Lower lobe of right lung (tissue), 2 donors: ENCODE measurements around the gene G3BP1. TPM values are rescaled to one million over a fixed set of nuclear protein-coding genes. Genes with fewer than 3 reads are reported as not detected.

Source experiments
- ATAC-seq, 2 donors: fragments of 200-7000 bp; cut with Tn5 transposase; one replicate each; pipeline ENCODE4 v1.9.1; 2020 to 2022; ENCODE audit warnings: mild to moderate bottlenecking in 2 of 2, moderate library complexity in 2 of 2
- DNase-seq: peaks from one replicate; pipeline ENCODE4 v3.0.0-alpha.2; 2020
- H3K27ac ChIP-seq: fragments of 200-600 bp; one replicate; pipeline ENCODE4 v1.8.0; 2022
- H3K27me3 ChIP-seq: fragments of 200-600 bp; one replicate; pipeline ENCODE4 v1.8.0; 2022; ENCODE audit warnings: low read depth
- H3K36me3 ChIP-seq: fragments of 200-600 bp; one replicate; pipeline ENCODE4 v1.8.0; 2022; ENCODE audit warnings: mild to moderate bottlenecking
- H3K4me1 ChIP-seq: fragments of 200-600 bp; one replicate; pipeline ENCODE4 v1.8.0; 2022
- H3K4me3 ChIP-seq: fragments of 200-600 bp; one replicate; pipeline ENCODE4 v1.8.0; 2022; ENCODE audit warnings: mild to moderate bottlenecking
- H3K9me3 ChIP-seq: fragments of 200-600 bp; one replicate; pipeline ENCODE4 v1.8.0; 2022
- CTCF ChIP-seq: fragments of 200-600 bp; IDR thresholded peaks from one replicate; pipeline ENCODE4 v1.8.0; 2022; ENCODE audit warnings: antibody characterized with exemption, mild to moderate bottlenecking
- intact Hi-C: fragments of 100-400 bp; cut with DNase I; formaldehyde crosslinking; loops from one replicate; pipeline ENCODE4 v1.11.0; 2022
- total RNA-seq: library from RNA; stranded (reverse); fragmentation: NEBNext Ultra II Directional; extraction: Animal tissue kit (Norgen Biotek cat#: 25700); gene quantifications from one replicate; pipeline ENCODE4 v1.2.1, GENCODE V29; 2021
- donor health status: DM: no; HTN: yes; CAD: no; lungs with severe emphysema.

G3BP1 gene
- total RNA-seq, 1 donor from 2014 or later, result 148 TPM

GRCh38 chr5:151786468-151786867 is 14.7 kb downstream of the G3BP1 start:
- intact Hi-C loops, result no loop called here
- peaks cover 47% of the 10 kb centered on the region for H3K36me3 ChIP-seq
- no peak for ATAC-seq

GRCh38 chr5:151787817-151788216 is 16.1 kb downstream of the G3BP1 start:
- Histone ChIP-seq H3K27ac (no peak overlapping the region), H3K4me3 (no peak overlapping the region), H3K9me3 (no peaks in the 10 kb centered on the region), H3K36me3 (peaks cover 61% of the 10 kb centered on the region), H3K4me1 (peaks cover 29% of the 10 kb centered on the region), H3K27me3 (no peaks in the 10 kb centered on the region)
- TF ChIP-seq CTCF, result no peak
- DNase-seq (no peak), ATAC-seq (no peak)
- intact Hi-C loops, result no loop called here

More at GRCh38 chr5:151786468-151786867, 14.7 kb downstream of the G3BP1 start:
- no peak overlapping the region for H3K4me3 ChIP-seq
- H3K4me1 ChIP-seq, result peaks cover 39% of the 10 kb centered on the region
- TF ChIP-seq CTCF, result no peak
- no peaks in the 10 kb centered on the region for H3K27me3 ChIP-seq
- H3K9me3 ChIP-seq, result no peaks in the 10 kb centered on the region
- H3K27ac ChIP-seq, result no peak overlapping the region
- DNase-seq, result no peak

GRCh38 chr5:151793358-151793757 is 21.6 kb downstream of the G3BP1 start:
- Histone ChIP-seq H3K36me3 (peaks cover 98% of the 10 kb centered on the region), H3K4me3 (no peak overlapping the region), H3K4me1 (no peaks in the 10 kb centered on the region), H3K27me3 (no peaks in the 10 kb centered on the region), H3K27ac (no peak overlapping the region), H3K9me3 (no peaks in the 10 kb centered on the region)
- no peak for DNase-seq
- ATAC-seq, result no peak
- intact Hi-C loops, result no loop called here
- TF ChIP-seq CTCF, result no peak

- ATAC-seq (no peak), DNase-seq (no peak)
- Histone ChIP-seq H3K36me3 (peaks cover 100% of the 10 kb centered on the region), H3K4me1 (no peaks in the 10 kb centered on the region), H3K27me3 (no peaks in the 10 kb centered on the region), H3K27ac (no peak overlapping the region), H3K4me3 (no peak overlapping the region), H3K9me3 (no peaks in the 10 kb centered on the region)
- no peak for TF ChIP-seq CTCF
- intact Hi-C loops, result no loop called here
These were observed 23.7 kb downstream of the G3BP1 start for GRCh38 chr5:151795426-151795825.

- Histone ChIP-seq H3K4me3 (no peak overlapping the region), H3K27ac (no peak overlapping the region), H3K27me3 (no peaks in the 10 kb centered on the region), H3K36me3 (peaks cover 100% of the 10 kb centered on the region), H3K4me1 (no peaks in the 10 kb centered on the region), H3K9me3 (no peaks in the 10 kb centered on the region)
- no peak for DNase-seq
- intact Hi-C loops, result no loop called here
- TF ChIP-seq CTCF, result no peak
- ATAC-seq, result no peak
These were observed 26.9 kb downstream of the G3BP1 start for GRCh38 chr5:151798674-151799073.

- DNase-seq, result no peak
- no peaks in the 10 kb centered on the region for H3K27me3 ChIP-seq
- intact Hi-C loops, result no loop called here
- no peaks in the 10 kb centered on the region for H3K4me1 ChIP-seq
- no peak overlapping the region for H3K27ac ChIP-seq
- H3K36me3 ChIP-seq, result peaks cover 100% of the 10 kb centered on the region
- TF ChIP-seq CTCF, result no peak
- H3K9me3 ChIP-seq, result no peaks in the 10 kb centered on the region
- H3K4me3 ChIP-seq, result no peak overlapping the region
- no peak for ATAC-seq
These were observed 27.7 kb downstream of the G3BP1 start for GRCh38 chr5:151799407-151799806.
